GM06990 (cell line): Measurements from ENCODE around the gene GPR62.

Experiments
- DNase-seq: peaks from one replicate; pipeline ENCODE4 v3.0.0-alpha.2; 2011; ENCODE audit not compliant: insufficient read length; ENCODE audit errors: extremely low read depth
- H3K27me3 ChIP-seq: replicated peaks from 2 replicates; pipeline ENCODE4 v1.6.0; 2011; ENCODE audit warnings: low read length; ENCODE audit not compliant: control insufficient read depth, insufficient read depth
- H3K36me3 ChIP-seq: 2 replicates; pipeline ENCODE4 v1.5.1; 2011; ENCODE audit warnings: low read length; ENCODE audit not compliant: control insufficient read depth, insufficient read depth
- H3K4me3 ChIP-seq: replicated peaks from 2 replicates; pipeline ENCODE4 v1.5.1; 2011; ENCODE audit warnings: low read depth, mild to moderate bottlenecking, control low read depth, low read length
- TF ChIP-seq, protein P1 (sequence below): IDR thresholded peaks from 2 replicates; pipeline ENCODE4 v1.5.1; 2011; ENCODE audit warnings: low read length, control low read depth, mild to moderate bottlenecking, inconsistent platforms; ENCODE audit not compliant: insufficient read depth, poor library complexity, severe bottlenecking

The GPR62 gene

GRCh38 chr3:51966486-51966885, 11.3 kb downstream of the GPR62 start:
- TF ChIP-seq, protein P1, sequence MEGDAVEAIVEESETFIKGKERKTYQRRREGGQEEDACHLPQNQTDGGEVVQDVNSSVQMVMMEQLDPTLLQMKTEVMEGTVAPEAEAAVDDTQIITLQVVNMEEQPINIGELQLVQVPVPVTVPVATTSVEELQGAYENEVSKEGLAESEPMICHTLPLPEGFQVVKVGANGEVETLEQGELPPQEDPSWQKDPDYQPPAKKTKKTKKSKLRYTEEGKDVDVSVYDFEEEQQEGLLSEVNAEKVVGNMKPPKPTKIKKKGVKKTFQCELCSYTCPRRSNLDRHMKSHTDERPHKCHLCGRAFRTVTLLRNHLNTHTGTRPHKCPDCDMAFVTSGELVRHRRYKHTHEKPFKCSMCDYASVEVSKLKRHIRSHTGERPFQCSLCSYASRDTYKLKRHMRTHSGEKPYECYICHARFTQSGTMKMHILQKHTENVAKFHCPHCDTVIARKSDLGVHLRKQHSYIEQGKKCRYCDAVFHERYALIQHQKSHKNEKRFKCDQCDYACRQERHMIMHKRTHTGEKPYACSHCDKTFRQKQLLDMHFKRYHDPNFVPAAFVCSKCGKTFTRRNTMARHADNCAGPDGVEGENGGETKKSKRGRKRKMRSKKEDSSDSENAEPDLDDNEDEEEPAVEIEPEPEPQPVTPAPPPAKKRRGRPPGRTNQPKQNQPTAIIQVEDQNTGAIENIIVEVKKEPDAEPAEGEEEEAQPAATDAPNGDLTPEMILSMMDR, result no peak

GRCh38 chr3:51966922-51967383, 11.8 kb downstream of the GPR62 start:
- H3K27me3 ChIP-seq, result no peaks in the 10 kb centered on the region
- H3K4me3 ChIP-seq, result peak overlapping the region; percentile 66
- H3K36me3 ChIP-seq, result peaks cover 2% of the 10 kb centered on the region; the same call in 1 of the 2 replicates
- TF ChIP-seq, protein P1, result peak; percentile 2
- DNase-seq, result no peak

More at GRCh38 chr3:51966486-51966885, 11.3 kb downstream of the GPR62 start:
- peak overlapping the region; percentile 66 for H3K4me3 ChIP-seq
- H3K36me3 ChIP-seq, result peaks cover 2% of the 10 kb centered on the region; the same call in 1 of the 2 replicates
- no peak for DNase-seq
- H3K27me3 ChIP-seq, result no peaks in the 10 kb centered on the region

DNA sequence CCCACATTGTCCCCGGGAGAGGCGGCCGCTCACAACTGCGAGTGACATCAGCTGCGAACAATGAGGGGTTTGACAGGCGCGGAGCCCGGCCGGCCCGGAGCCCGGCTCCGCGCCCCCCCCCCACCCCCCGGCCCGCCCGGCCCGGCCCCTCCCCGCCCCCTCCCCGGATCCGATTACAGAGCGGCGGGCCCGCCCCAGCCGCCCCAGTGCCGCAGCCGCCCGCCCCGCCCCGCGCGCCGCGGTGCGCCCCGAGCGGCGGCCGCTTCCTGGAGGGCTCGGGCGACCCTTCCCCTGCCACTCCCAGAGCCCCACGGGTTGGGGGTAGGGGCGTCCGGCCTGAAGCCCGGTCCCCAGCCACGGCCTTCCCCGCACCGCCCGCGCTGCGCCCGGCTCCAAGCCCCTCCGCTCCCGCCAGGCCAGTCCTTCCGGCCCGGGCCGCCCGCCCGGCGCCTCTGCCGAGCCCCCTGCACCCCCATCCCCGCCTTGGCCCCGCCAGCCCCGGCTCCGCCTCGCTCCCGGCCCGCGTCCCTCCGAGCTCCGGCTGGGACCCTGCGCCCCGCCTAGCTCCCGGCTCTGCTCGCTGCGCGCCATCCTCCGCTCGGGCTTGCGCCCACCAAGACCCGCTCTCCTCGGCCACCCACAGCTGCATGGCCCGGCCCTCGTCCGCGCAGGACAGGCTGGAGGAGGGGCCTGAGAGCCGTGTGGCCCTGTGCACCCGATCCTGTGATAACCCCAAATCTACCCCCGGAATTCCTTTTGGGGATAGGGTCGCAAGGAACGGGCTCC, 12.4 kb downstream of the GPR62 start, which contains the start of gene PCBP4:
Gene PCBP4 (minus strand): TSS at position 71 of the 786 bp plus-strand sequence. CDS start 6,214 bp downstream, outside the sequence.
- peak within 1 kb of the TSS; percentile 66 for H3K4me3 ChIP-seq
- no peaks in the 10 kb centered on the region for H3K27me3 ChIP-seq
- no peak for DNase-seq
- H3K36me3 ChIP-seq, result peaks cover 2% of the 10 kb centered on the region; the same call in 1 of the 2 replicates
- TF ChIP-seq, protein P1, result no peak

GRCh38 chr3:51968170-51968775, 13.1 kb downstream of the GPR62 start:
- peak overlapping the region; percentile 64 for H3K4me3 ChIP-seq
- TF ChIP-seq, protein P1, result no peak
- no peak for DNase-seq
- H3K27me3 ChIP-seq, result no peaks in the 10 kb centered on the region
- H3K36me3 ChIP-seq, result peaks cover 2% of the 10 kb centered on the region; the same call in 1 of the 2 replicates

DNA sequence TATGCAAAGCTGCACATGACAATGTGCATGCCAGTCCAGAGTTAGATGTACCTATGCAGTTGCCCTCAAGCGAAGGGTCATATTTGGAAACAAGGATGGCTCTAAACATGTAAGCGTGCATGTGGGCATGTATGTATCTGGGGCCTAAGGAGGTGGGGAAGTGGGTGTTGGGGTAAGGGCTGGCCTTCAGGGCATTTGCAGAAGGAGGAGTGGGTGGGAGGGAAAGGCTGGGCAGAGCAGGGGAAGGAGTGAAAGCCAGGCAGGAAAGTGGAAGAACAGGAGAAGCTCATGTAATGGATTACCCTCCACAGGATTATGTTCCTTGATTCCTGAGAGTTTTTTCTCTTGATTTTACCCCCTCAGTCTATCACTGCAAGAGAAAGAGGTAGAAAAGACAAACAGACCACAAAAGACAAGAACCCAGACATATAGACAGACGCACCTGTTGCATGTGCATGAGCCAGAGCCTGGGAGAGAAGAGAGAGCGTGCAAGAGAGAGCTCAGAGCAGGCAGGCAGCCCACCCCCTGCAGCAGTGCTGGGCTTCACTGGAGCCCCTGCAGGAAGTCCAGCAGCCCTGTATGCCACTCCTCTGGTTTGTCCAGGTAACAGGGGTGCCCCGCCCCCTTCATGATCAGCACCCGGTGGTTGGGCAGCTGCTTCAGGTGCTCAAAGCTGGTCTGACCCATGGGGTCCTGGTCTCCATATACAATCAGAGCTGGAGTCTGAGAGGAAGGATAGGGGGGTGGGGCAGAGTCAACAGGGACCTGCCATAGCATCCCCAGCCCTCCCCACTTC, 13.9 kb downstream of the GPR62 start:
- Histone ChIP-seq H3K36me3 (peaks cover 2% of the 10 kb centered on the region; the same call in 1 of the 2 replicates), H3K4me3 (no peak overlapping the region), H3K27me3 (no peaks in the 10 kb centered on the region)
- DNase-seq, result no peak
- TF ChIP-seq, protein P1, result no peak
